DND-41 (cell line): ENCODE measurements around the gene CTU2.
A peak's percentile ranks its signal among the peaks of the same experiment; 100 is the strongest.

Source experiments
- ATAC-seq: fragments of 200-7000 bp; cut with Tn5 transposase; 3 replicates; pipeline ENCODE4 v1.9.1; 2021; ENCODE audit warnings: low read depth; ENCODE audit not compliant: insufficient read depth
- DNase-seq: peaks from one replicate; pipeline ENCODE4 v3.0.0-alpha.2; 2020
- H2AFZ ChIP-seq: 2 replicates; pipeline ENCODE4 v1.6.0; 2012; ENCODE audit warnings: low read depth, low read length
- H3K27ac ChIP-seq: 2 replicates; pipeline ENCODE4 v1.5.1; 2012; ENCODE audit warnings: low read length, inconsistent platforms
- H3K27me3 ChIP-seq: fragments of 200-600 bp; sonication (generic); 2 replicates; pipeline ENCODE4 v1.6.0; 2012; ENCODE audit warnings: low read length, mild to moderate bottlenecking, inconsistent platforms; ENCODE audit not compliant: insufficient read depth, poor library complexity
- H3K36me3 ChIP-seq: 2 replicates; pipeline ENCODE4 v1.5.1; 2012; ENCODE audit warnings: low read length, inconsistent platforms; ENCODE audit not compliant: insufficient read depth
- H3K4me1 ChIP-seq: 2 replicates; pipeline ENCODE4 v1.5.1; 2012; ENCODE audit warnings: mild to moderate bottlenecking, low read length; ENCODE audit not compliant: insufficient read depth
- H3K4me2 ChIP-seq: 2 replicates; pipeline ENCODE4 v1.6.0; 2012; ENCODE audit warnings: mild to moderate bottlenecking, moderate library complexity, low read length, inconsistent platforms; ENCODE audit not compliant: insufficient read depth
- H3K4me3 ChIP-seq, 2 experiments: fragments of 200-600 bp in 1 of 2; shearing (Covaris generic) in 1 of 2; 2 replicates each; pipeline ENCODE4 v1.5.1; 2012 to 2016; ENCODE audit warnings: inconsistent platforms in 2 of 2, low read length in 2 of 2, mild to moderate bottlenecking in 2 of 2, low read depth in 1 of 2, moderate library complexity in 1 of 2
- H3K79me2 ChIP-seq: 2 replicates; pipeline ENCODE4 v1.6.0; 2012; ENCODE audit warnings: low read length, inconsistent platforms; ENCODE audit not compliant: insufficient read depth
- H3K9ac ChIP-seq: 2 replicates; pipeline ENCODE4 v1.6.0; 2012; ENCODE audit warnings: low read depth, mild to moderate bottlenecking, inconsistent platforms, low read length, moderate library complexity
- H3K9me3 ChIP-seq: 2 replicates; pipeline ENCODE4 v1.5.1; 2012; ENCODE audit warnings: low read length, moderate library complexity, mild to moderate bottlenecking, inconsistent platforms; ENCODE audit not compliant: insufficient read depth, severe bottlenecking
- H4K20me1 ChIP-seq: 2 replicates; pipeline ENCODE4 v1.6.0; 2012; ENCODE audit warnings: low read length; ENCODE audit not compliant: insufficient read depth
- EZH2 ChIP-seq: IDR thresholded peaks from 3 replicates; pipeline ENCODE4 v1.6.1; 2012; ENCODE audit warnings: borderline replicate concordance, low read depth, mild to moderate bottlenecking, moderate library complexity, low read length, inconsistent platforms; ENCODE audit not compliant: severe bottlenecking
- TF ChIP-seq, protein P1 (sequence below): IDR thresholded peaks from 2 replicates; pipeline ENCODE4 v1.5.1; 2012; ENCODE audit warnings: borderline replicate concordance, low read length, moderate library complexity, mild to moderate bottlenecking; ENCODE audit not compliant: poor library complexity, severe bottlenecking; ENCODE audit errors: extremely low read depth

The CTU2 gene

DNA sequence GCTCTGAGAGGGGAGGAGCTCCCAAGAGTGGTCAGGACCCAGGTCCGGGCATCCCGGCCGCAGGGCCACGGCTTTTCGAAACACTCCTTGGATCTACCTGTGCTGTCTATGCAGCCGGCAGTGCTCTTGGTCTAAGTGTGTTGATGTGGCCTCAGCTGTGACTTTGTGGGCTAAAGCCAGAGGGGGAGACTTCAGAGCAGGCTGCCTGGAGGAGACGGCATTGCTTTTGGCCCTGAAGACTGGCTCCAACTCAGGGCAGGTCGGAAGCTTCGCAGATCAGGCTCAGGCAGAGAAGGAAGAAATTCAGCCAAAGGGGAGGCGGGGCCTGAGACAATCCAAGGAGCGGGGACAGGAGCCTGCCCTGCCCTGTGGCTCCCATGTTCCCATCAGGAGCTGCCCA lies 47.3 kb downstream of the CTU2 start:
- Histone ChIP-seq H3K36me3 (peaks cover 21% of the 10 kb centered on the region), H3K4me3 (no peak overlapping the region), H3K27me3 (no peaks in the 10 kb centered on the region), H3K9ac (no peak overlapping the region), H3K4me2 (no peak overlapping the region), H3K79me2 (peaks cover 69% of the 10 kb centered on the region), H3K27ac (0 out of 2 replicates have a peak overlapping the region, but pooled peaks have one; percentile 31), H4K20me1 (peaks cover 70% of the 10 kb centered on the region), H3K4me1 (no peaks in the 10 kb centered on the region), H2AFZ (no peak overlapping the region), H3K9me3 (no peaks in the 10 kb centered on the region)
- no peak for ATAC-seq
- DNase-seq: no peak
- TF ChIP-seq, protein P1, sequence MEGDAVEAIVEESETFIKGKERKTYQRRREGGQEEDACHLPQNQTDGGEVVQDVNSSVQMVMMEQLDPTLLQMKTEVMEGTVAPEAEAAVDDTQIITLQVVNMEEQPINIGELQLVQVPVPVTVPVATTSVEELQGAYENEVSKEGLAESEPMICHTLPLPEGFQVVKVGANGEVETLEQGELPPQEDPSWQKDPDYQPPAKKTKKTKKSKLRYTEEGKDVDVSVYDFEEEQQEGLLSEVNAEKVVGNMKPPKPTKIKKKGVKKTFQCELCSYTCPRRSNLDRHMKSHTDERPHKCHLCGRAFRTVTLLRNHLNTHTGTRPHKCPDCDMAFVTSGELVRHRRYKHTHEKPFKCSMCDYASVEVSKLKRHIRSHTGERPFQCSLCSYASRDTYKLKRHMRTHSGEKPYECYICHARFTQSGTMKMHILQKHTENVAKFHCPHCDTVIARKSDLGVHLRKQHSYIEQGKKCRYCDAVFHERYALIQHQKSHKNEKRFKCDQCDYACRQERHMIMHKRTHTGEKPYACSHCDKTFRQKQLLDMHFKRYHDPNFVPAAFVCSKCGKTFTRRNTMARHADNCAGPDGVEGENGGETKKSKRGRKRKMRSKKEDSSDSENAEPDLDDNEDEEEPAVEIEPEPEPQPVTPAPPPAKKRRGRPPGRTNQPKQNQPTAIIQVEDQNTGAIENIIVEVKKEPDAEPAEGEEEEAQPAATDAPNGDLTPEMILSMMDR: no peak
- TF ChIP-seq EZH2: no peak

DNA sequence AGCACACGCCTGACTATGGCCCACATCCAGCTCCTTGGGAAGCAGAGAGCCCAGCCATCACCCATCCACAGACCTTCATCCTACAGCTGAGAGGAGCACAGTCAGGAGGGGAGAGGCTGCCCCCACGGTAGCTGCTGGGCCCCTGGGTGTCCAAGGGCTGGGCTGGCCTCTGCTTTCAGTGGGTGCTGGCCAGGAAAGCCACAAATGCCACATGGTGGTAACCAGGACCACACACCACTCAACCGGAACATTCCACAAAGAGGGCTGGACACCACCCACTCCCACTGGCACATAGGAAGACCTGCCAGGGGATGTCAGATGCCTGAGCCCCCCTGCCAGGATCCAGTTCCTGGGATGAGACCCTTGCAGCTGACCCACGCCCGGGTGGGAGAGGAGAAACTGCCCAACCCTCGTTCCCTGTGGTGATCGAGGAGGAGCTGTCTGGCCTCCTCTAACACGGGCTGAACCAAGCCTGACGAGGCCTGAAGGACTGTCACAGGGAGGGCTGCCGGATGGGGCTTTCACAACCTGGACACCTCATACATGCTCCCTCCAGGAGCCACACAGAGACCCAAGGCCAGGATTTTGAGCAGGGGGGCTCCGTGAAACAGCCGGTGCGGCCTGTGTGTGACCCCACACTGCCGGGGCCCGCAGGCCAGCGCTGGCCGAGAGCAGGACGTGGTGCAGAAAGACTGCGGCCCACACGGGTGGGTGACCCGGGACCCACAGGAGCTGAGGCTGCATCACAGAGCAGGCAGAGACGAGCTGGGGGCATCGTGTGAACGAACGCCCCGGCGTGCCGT lies 48.0 kb downstream of the CTU2 start:
- H3K9me3 ChIP-seq: no peaks in the 10 kb centered on the region
- H3K79me2 ChIP-seq: peaks cover 76% of the 10 kb centered on the region
- peaks cover 24% of the 10 kb centered on the region for H3K36me3 ChIP-seq
- no peak overlapping the region for H3K4me2 ChIP-seq
- no peak overlapping the region for H3K27ac ChIP-seq
- no peaks in the 10 kb centered on the region for H3K4me1 ChIP-seq
- no peak overlapping the region for H3K9ac ChIP-seq
- TF ChIP-seq EZH2: no peak
- TF ChIP-seq, protein P1: no peak
- H4K20me1 ChIP-seq: peaks cover 77% of the 10 kb centered on the region
- no peak overlapping the region for H2AFZ ChIP-seq
- DNase-seq (no peak), ATAC-seq (no peak)
- H3K27me3 ChIP-seq: no peaks in the 10 kb centered on the region
- no peak overlapping the region for H3K4me3 ChIP-seq

DNA sequence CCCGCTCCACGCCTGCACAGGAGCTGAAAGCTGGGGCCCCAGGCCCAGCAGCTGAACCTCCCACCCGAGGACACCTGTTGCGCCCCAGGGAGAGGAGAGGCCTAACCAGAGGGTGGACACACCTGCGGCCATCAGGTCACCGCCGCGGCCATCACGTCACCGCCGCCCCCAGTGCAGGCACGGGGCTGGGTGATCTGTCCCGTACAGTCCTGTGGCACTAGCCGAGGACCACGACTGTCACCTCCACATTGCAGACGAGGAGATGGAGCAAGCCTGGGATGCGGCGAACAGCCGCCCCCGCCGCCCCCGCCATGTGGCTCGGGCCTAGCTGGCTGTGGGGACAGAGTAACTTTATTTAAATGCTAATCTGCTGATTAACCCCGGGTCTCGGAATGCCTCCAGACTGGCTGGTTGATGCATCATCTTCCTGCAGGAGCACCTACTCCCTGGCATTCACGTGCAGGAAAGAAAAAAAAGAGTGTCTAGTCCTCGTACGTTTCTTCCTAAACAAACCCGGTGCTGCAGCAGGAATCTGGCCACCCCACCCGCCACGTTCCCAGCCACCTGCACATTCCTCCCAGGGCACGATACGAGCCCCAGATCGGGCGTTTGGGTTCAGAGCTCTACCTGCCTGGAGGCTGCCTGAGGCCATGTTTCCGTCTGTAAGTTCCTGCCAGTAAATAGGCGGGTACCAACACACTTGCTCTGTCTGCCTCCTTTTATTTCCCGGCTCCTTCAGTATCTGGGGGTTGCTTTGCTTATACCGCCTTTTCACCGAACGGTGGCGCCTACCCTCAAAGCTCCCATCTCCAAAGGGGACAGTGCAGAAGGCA lies 48.8 kb downstream of the CTU2 start:
- Histone ChIP-seq H3K36me3 (peaks cover 24% of the 10 kb centered on the region), H3K4me2 (no peak overlapping the region), H2AFZ (no peak overlapping the region), H3K27me3 (no peaks in the 10 kb centered on the region), H4K20me1 (peaks cover 86% of the 10 kb centered on the region), H3K9ac (no peak overlapping the region), H3K27ac (no peak overlapping the region), H3K79me2 (peaks cover 85% of the 10 kb centered on the region), H3K4me3 (no peak overlapping the region), H3K9me3 (no peaks in the 10 kb centered on the region), H3K4me1 (no peaks in the 10 kb centered on the region)
- no peak for TF ChIP-seq EZH2
- TF ChIP-seq, protein P1: no peak
- ATAC-seq (no peak), DNase-seq (no peak)
